ENCODE data around the gene CHID1.

The CHID1 gene

GRCh38 chr11:834371-835316 is 76.0 kb downstream of the CHID1 start:
- no peak for DNase-seq (ENCODE audit: low read depth)

- DNase-seq (ENCODE audit: low read depth) = no peak
Measured at GRCh38 chr11:833849-834311, 76.7 kb downstream of the CHID1 start.

- no peak for DNase-seq (ENCODE audit: low read depth)
Measured at GRCh38 chr11:833114-833791, 77.4 kb downstream of the CHID1 start.

GRCh38 chr11:832529-833113 is 78.0 kb downstream of the CHID1 start, which contains the start of gene CD151:
Gene CD151, plus strand, starts transcription at chr11:832952. Its CDS starts 3,118 bp downstream, at chr11:836070.
- DNase-seq (ENCODE audit: low read depth) = no peak

- no peak for DNase-seq (ENCODE audit: low read depth)
Measured at GRCh38 chr11:831961-832528, 78.6 kb downstream of the CHID1 start.

- no peak for DNase-seq (ENCODE audit: low read depth)
Measured at GRCh38 chr11:831118-831864, 79.3 kb downstream of the CHID1 start.

- peak; percentile 33 for DNase-seq (ENCODE audit: low read depth)
Measured at GRCh38 chr11:830295-831117, 80.1 kb downstream of the CHID1 start.

- no peak for DNase-seq (ENCODE audit: low read depth)
Measured at GRCh38 chr11:829847-830294, 80.7 kb downstream of the CHID1 start.

GRCh38 chr11:829176-829846 is 81.3 kb downstream of the CHID1 start:
- DNase-seq (ENCODE audit: low read depth) = no peak

- DNase-seq (ENCODE audit: low read depth) = no peak
Measured at GRCh38 chr11:828506-829175, 82.0 kb downstream of the CHID1 start.

GRCh38 chr11:827897-828192 is 82.8 kb downstream of the CHID1 start, which contains the start of gene CRACR2B:
Gene CRACR2B, plus strand, starts transcription at chr11:827919. Its CDS starts 689 bp downstream, at chr11:828608.
- no peak for DNase-seq (ENCODE audit: low read depth)

- DNase-seq (ENCODE audit: low read depth) = no peak
Measured at GRCh38 chr11:827146-827896, 83.3 kb downstream of the CHID1 start.

- DNase-seq (ENCODE audit: low read depth) = no peak
Measured at GRCh38 chr11:826836-827145, 83.8 kb downstream of the CHID1 start.

- DNase-seq (ENCODE audit: low read depth) = no peak
Measured at GRCh38 chr11:826227-826621, 84.4 kb downstream of the CHID1 start.

GRCh38 chr11:825366-826226 is 85.0 kb downstream of the CHID1 start:
- DNase-seq (ENCODE audit: low read depth) = no peak

GRCh38 chr11:824942-825341 is 85.7 kb downstream of the CHID1 start:
- no peak for DNase-seq (ENCODE audit: low read depth)

- no peak for DNase-seq (ENCODE audit: low read depth)
Measured at GRCh38 chr11:824292-824880, 86.2 kb downstream of the CHID1 start.

Measured in T follicular helper cell (primary cell).